ENCODE measurements around the gene OR5B12.

The OR5B12 gene

GRCh38 chr11:58442136-58442535 lies at the start of gene OR5B12:
Gene OR5B12 (minus strand): TSS chr11:58442236. CDS start chr11:58440151, 2,085 bp downstream.
- no peak for DNase-seq (ENCODE audit: low spot score)
- no peak for TF ChIP-seq CTCF (IDR thresholded peaks at IDR 0.05; ENCODE audit: extremely low read depth, insufficient read depth, missing control alignments)
- in situ Hi-C loops (cut with MboI; ENCODE audit: low pct_unique_long_range_greater_than_20kb, low sequenced_read_pairs, unreplicated experiment): loop anchor here (25.0 kb wide), 1 partner anchor 105 kb away; no protein-coding TSS in a partner anchor

GRCh38 chr11:58490827-58491226 lies 48.8 kb upstream of the OR5B12 start:
- in situ Hi-C loops (cut with MboI; ENCODE audit: low pct_unique_long_range_greater_than_20kb, low sequenced_read_pairs, unreplicated experiment): no loop called here
- no peak for TF ChIP-seq CTCF (IDR thresholded peaks at IDR 0.05; ENCODE audit: extremely low read depth, insufficient read depth, missing control alignments)
- no peak for DNase-seq (ENCODE audit: low spot score)

- DNase-seq (ENCODE audit: low spot score): no peak
- in situ Hi-C loops (cut with MboI; ENCODE audit: low pct_unique_long_range_greater_than_20kb, low sequenced_read_pairs, unreplicated experiment): no loop called here
Measured at GRCh38 chr11:58487170-58487569, 45.1 kb upstream of the OR5B12 start.

GRCh38 chr11:58485961-58486360 lies 43.9 kb upstream of the OR5B12 start:
- in situ Hi-C loops (cut with MboI; ENCODE audit: low pct_unique_long_range_greater_than_20kb, low sequenced_read_pairs, unreplicated experiment): no loop called here
- DNase-seq (ENCODE audit: low spot score): no peak
- no peak for TF ChIP-seq CTCF (IDR thresholded peaks at IDR 0.05; ENCODE audit: extremely low read depth, insufficient read depth, missing control alignments)

More at GRCh38 chr11:58487170-58487569, 45.1 kb upstream of the OR5B12 start:
- TF ChIP-seq CTCF (IDR thresholded peaks at IDR 0.05; ENCODE audit: extremely low read depth, insufficient read depth, missing control alignments): no peak

- DNase-seq (ENCODE audit: low spot score): no peak
- in situ Hi-C loops (cut with MboI; ENCODE audit: low pct_unique_long_range_greater_than_20kb, low sequenced_read_pairs, unreplicated experiment): no loop called here
- no peak for TF ChIP-seq CTCF (IDR thresholded peaks at IDR 0.05; ENCODE audit: extremely low read depth, insufficient read depth, missing control alignments)
Measured at GRCh38 chr11:58471892-58472291, 29.9 kb upstream of the OR5B12 start.

GRCh38 chr11:58466293-58466692 lies 24.3 kb upstream of the OR5B12 start:
- DNase-seq (ENCODE audit: low spot score): no peak
- in situ Hi-C loops (cut with MboI; ENCODE audit: low pct_unique_long_range_greater_than_20kb, low sequenced_read_pairs, unreplicated experiment): no loop called here
- no peak for TF ChIP-seq CTCF (IDR thresholded peaks at IDR 0.05; ENCODE audit: extremely low read depth, insufficient read depth, missing control alignments)

- in situ Hi-C loops (cut with MboI; ENCODE audit: low pct_unique_long_range_greater_than_20kb, low sequenced_read_pairs, unreplicated experiment): no loop called here
- DNase-seq (ENCODE audit: low spot score): no peak
- no peak for TF ChIP-seq CTCF (IDR thresholded peaks at IDR 0.05; ENCODE audit: extremely low read depth, insufficient read depth, missing control alignments)
Measured at GRCh38 chr11:58465690-58466089, 23.7 kb upstream of the OR5B12 start.

All from GM13977 (cell line).